ENCODE data around the gene BTNL9. TPM values are rescaled to one million over a fixed set of nuclear protein-coding genes. Genes with fewer than 3 reads are reported as not detected.

Gene BTNL9
- total RNA-seq, 4 donors from 2014 or later, result 2.5 to 96.5 (median 15.4) TPM

DNA sequence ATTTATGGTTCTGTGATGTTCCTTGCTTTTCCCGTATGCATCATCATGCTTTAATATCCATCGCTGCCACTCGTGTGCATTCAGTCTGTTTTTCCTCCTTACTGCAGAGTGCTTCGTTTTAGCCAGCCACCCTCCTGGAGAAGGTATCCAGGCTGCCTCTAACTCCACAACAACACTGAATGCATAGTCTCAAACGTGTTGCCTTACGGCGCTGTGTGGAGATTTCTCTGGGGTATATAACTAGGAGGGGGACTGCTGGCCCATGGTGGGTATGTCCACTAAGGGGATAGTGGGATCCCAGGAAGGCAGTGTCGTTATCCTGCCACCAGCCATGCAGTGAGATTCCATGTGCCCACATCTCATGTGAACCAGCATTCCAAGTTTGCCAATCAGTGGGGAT, 16.4 kb downstream of the BTNL9 start:
- WGBS, 2 donors (ENCODE audit: low coverage in 1 of 2), result 81 to 82% methylated on average over 6 to 8 of the region's 8 CpGs
- TF ChIP-seq POLR2AphosphoS5 (IDR thresholded peaks at IDR 0.05), result no peak
- TF ChIP-seq, protein P1, sequence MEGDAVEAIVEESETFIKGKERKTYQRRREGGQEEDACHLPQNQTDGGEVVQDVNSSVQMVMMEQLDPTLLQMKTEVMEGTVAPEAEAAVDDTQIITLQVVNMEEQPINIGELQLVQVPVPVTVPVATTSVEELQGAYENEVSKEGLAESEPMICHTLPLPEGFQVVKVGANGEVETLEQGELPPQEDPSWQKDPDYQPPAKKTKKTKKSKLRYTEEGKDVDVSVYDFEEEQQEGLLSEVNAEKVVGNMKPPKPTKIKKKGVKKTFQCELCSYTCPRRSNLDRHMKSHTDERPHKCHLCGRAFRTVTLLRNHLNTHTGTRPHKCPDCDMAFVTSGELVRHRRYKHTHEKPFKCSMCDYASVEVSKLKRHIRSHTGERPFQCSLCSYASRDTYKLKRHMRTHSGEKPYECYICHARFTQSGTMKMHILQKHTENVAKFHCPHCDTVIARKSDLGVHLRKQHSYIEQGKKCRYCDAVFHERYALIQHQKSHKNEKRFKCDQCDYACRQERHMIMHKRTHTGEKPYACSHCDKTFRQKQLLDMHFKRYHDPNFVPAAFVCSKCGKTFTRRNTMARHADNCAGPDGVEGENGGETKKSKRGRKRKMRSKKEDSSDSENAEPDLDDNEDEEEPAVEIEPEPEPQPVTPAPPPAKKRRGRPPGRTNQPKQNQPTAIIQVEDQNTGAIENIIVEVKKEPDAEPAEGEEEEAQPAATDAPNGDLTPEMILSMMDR (IDR thresholded peaks at IDR 0.05), result no peak
- TF ChIP-seq EP300 (IDR thresholded peaks at IDR 0.05; ENCODE audit: low read depth), result no peak
- TF ChIP-seq POLR2A (IDR thresholded peaks at IDR 0.05), result no peak
- H3K36me3 ChIP-seq, result no peaks in the 10 kb centered on the region
- H3K9me3 ChIP-seq, result no peaks in the 10 kb centered on the region
- peaks cover 6 to 27% (median 19%) of the 10 kb centered on the region in 4 donors for H3K4me1 ChIP-seq
- intact Hi-C loops (cut with DNase I; ENCODE audit: low total_unique reads) (no loop called here), in situ Hi-C loops (cut with MboI; ENCODE audit: low pct_ligation_motif_present in 1 of 4, low pct_unique_long_range_greater_than_20kb in 1 of 4, low sequenced_read_pairs in 3 of 4) (no loop called here)
- H3K27ac ChIP-seq, result no peak overlapping the region
- H3K27me3 ChIP-seq, result peaks cover 97% of the 10 kb centered on the region
- no peak for DNase-seq
- H3K4me3 ChIP-seq, result no peak overlapping the region

DNA sequence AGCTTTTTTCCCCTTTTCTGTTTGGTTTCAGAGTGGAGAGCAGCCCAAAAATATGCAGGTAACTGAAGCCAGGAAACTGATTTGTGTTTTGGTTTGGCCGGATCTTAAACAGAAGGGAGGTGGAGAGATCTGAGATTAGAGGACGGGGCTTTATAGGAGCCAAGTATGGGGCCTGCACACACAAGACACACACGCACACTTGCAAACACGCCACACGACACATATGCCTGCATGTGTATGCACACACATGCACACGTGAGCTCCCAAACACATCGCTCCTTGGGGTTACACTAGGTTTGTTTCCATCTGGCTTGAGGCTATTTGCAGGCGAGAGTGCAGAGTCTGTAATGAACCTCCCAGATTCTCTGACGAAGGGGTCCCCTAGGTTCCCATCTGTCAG, 18.3 kb downstream of the BTNL9 start:
- no peak overlapping the region for H3K4me3 ChIP-seq
- intact Hi-C loops (cut with DNase I; ENCODE audit: low total_unique reads), result no loop called here
- H3K27me3 ChIP-seq, result peaks cover 93% of the 10 kb centered on the region
- TF ChIP-seq POLR2A (IDR thresholded peaks at IDR 0.05), result no peak
- TF ChIP-seq, protein P1 (IDR thresholded peaks at IDR 0.05), result no peak
- TF ChIP-seq EP300 (IDR thresholded peaks at IDR 0.05; ENCODE audit: low read depth), result no peak
- no peak for TF ChIP-seq POLR2AphosphoS5 (IDR thresholded peaks at IDR 0.05)
- no peaks in the 10 kb centered on the region for H3K9me3 ChIP-seq
- H3K36me3 ChIP-seq, result no peaks in the 10 kb centered on the region
- H3K4me1 ChIP-seq, result peaks cover 6 to 18% (median 10%) of the 10 kb centered on the region in 4 donors
- H3K27ac ChIP-seq, result no peak overlapping the region
- in situ Hi-C loops (cut with MboI; ENCODE audit: low pct_ligation_motif_present in 1 of 4, low pct_unique_long_range_greater_than_20kb in 1 of 4, low sequenced_read_pairs in 3 of 4), result no loop called here
- no peak for DNase-seq
- WGBS, 2 donors (ENCODE audit: low coverage in 1 of 2), result 79% methylated on average over 9 of the region's 9 CpGs; no CpG with 5 or more reads in 1 of the 2 donors

DNA sequence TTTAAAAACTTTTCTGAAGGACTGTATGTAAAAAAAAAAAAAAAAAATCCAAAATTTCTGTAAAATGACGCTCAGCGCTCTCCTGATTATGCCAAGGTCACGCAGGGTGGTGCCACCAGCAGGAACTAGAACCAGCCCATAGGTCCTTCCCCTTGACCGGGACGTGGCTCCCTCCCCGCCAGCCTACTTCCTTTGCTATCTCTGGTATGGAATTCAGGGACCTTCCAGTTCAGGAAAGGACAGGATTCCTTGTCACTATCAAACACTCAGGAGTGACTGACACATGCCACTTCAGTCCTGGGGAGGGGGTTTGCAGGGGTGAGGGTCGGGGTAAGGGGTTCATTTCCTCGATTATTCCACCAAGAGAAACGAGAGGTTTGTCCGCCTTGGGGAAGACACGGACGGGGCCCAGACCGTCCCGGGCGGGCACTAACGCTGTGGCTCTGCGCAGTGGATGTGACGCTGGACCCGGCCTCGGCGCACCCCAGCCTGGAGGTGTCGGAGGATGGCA, 18.8 kb downstream of the BTNL9 start:
- H3K27me3 ChIP-seq, result peaks cover 88% of the 10 kb centered on the region
- intact Hi-C loops (cut with DNase I; ENCODE audit: low total_unique reads), result no loop called here
- H3K27ac ChIP-seq, result no peak overlapping the region
- TF ChIP-seq, protein P1 (IDR thresholded peaks at IDR 0.05), result no peak
- no peak for TF ChIP-seq EP300 (IDR thresholded peaks at IDR 0.05; ENCODE audit: low read depth)
- no peak for TF ChIP-seq POLR2A (IDR thresholded peaks at IDR 0.05)
- TF ChIP-seq POLR2AphosphoS5 (IDR thresholded peaks at IDR 0.05), result no peak
- no peak for DNase-seq
- peak overlapping the region in 2 of 4 donors; percentile 7 to 11 for H3K4me3 ChIP-seq
- peaks cover 1 to 12% (median 5%) of the 10 kb centered on the region in 4 donors for H3K4me1 ChIP-seq
- H3K9me3 ChIP-seq, result no peaks in the 10 kb centered on the region
- WGBS, 2 donors (ENCODE audit: low coverage in 1 of 2), result 32% methylated on average over 21 of the region's 22 CpGs; no CpG with 5 or more reads in 1 of the 2 donors
- in situ Hi-C loops (cut with MboI; ENCODE audit: low pct_ligation_motif_present in 1 of 4, low pct_unique_long_range_greater_than_20kb in 1 of 4, low sequenced_read_pairs in 3 of 4), result no loop called here
- H3K36me3 ChIP-seq, result no peaks in the 10 kb centered on the region

DNA sequence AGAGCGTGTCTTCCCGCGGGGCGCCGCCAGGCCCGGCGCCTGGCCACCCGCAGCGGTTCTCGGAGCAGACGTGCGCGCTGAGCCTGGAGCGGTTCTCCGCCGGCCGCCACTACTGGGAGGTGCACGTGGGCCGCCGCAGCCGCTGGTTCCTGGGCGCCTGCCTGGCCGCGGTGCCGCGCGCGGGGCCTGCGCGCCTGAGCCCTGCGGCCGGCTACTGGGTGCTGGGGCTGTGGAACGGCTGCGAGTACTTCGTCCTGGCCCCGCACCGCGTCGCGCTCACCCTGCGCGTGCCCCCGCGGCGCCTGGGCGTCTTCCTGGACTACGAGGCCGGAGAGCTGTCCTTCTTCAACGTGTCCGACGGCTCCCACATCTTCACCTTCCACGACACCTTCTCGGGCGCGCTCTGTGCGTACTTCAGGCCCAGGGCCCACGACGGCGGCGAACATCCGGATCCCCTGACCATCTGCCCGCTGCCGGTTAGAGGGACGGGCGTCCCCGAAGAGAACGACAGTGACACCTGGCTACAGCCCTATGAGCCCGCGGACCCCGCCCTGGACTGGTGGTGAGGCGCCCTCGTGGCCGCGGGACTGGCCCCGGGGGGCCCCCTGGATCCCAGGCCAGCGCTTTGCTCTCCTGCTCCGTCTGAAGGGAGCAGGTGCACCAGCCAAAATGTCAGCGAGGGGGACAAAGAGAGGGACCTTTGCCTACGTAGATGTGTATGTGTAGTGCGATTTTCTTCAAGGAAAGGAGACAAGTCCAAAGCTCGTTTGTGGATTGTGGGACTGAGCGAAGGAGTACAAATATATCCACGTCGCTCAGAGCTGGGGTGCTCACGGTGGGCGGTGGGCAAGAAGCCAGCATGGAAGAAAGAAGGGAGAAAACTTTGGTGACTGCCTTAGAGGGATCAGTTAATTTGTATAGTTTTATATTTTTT, 19.5 kb downstream of the BTNL9 start:
- WGBS, 2 donors (ENCODE audit: low coverage in 1 of 2), result 18 to 23% methylated on average over 6 to 47 of the region's 86 CpGs
- TF ChIP-seq POLR2A (IDR thresholded peaks at IDR 0.05) (no peak), POLR2AphosphoS5 (IDR thresholded peaks at IDR 0.05) (no peak)
- TF ChIP-seq, protein P1 (IDR thresholded peaks at IDR 0.05), result peak in 1 of 5 experiments; percentile 7
- Histone ChIP-seq H3K27ac (no peak overlapping the region), H3K36me3 (no peaks in the 10 kb centered on the region), H3K9me3 (no peaks in the 10 kb centered on the region), H3K4me3 (peak overlapping the region in 3 of 4 donors; percentile 5 to 11 (median 7)), H3K27me3 (peaks cover 81% of the 10 kb centered on the region), H3K4me1 (peaks cover 0 to 8% (median 3%) of the 10 kb centered on the region in 4 donors)
- no peak for DNase-seq
- in situ Hi-C loops (cut with MboI; ENCODE audit: low pct_ligation_motif_present in 1 of 4, low pct_unique_long_range_greater_than_20kb in 1 of 4, low sequenced_read_pairs in 3 of 4), result no loop called here
- intact Hi-C loops (cut with DNase I; ENCODE audit: low total_unique reads), result no loop called here

Measured in transverse colon (tissue), 4 donors.